Fibroblast of villous mesenchyme (primary cell): ENCODE results near the gene ZNF148. TPM values are rescaled to one million over a fixed set of nuclear protein-coding genes. Genes with fewer than 3 reads are reported as not detected.
"Not testable (repeated sequence)": the region's sequence is repeated elsewhere in the genome, so short reads cannot be mapped to it uniquely, and the experiment has no call there.

ENCODE experiments used
- DNase-seq: peaks from one replicate; pipeline ENCODE4 v3.0.0-alpha.2; 2010; ENCODE audit warnings: low read depth
- H3K4me3 ChIP-seq: 2 replicates; pipeline ENCODE4 v1.5.1; 2011; ENCODE audit warnings: low read depth, mild to moderate bottlenecking, low read length
- total RNA-seq: library from RNA; depleted of rRNA; stranded (reverse); fragments of >200 nt; gene quantifications from 2 replicates; pipeline ENCODE4 v1.2.3, GENCODE V29; 2012
- TF ChIP-seq, protein P1 (sequence below): IDR thresholded peaks from 2 replicates; pipeline ENCODE4 v1.5.1; 2012; ENCODE audit warnings: low read depth, mild to moderate bottlenecking, low read length; ENCODE audit not compliant: insufficient read depth

The ZNF148 gene
- total RNA-seq, 1 donor: 42.7 TPM

DNA sequence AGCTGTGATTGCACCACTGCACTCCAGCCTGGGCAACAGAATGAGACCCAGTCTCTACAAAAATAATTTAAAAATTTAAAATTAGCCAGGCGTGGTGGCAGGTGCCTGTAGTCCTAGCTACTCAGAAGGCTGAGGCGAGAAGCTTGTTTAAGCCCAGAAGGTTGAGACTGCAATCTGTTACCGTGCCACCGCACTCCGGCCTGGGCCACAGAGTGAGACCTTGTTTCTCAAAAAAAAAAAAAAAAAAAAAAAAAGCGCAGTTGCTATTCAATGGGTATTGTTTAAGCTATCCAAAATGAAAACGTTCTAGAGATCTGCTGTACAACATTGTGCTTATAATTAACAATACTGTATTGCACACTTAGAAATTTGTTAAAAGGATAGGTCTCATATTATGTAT is 24.0 kb downstream of the ZNF148 start:
- DNase-seq: no peak
- TF ChIP-seq, protein P1, sequence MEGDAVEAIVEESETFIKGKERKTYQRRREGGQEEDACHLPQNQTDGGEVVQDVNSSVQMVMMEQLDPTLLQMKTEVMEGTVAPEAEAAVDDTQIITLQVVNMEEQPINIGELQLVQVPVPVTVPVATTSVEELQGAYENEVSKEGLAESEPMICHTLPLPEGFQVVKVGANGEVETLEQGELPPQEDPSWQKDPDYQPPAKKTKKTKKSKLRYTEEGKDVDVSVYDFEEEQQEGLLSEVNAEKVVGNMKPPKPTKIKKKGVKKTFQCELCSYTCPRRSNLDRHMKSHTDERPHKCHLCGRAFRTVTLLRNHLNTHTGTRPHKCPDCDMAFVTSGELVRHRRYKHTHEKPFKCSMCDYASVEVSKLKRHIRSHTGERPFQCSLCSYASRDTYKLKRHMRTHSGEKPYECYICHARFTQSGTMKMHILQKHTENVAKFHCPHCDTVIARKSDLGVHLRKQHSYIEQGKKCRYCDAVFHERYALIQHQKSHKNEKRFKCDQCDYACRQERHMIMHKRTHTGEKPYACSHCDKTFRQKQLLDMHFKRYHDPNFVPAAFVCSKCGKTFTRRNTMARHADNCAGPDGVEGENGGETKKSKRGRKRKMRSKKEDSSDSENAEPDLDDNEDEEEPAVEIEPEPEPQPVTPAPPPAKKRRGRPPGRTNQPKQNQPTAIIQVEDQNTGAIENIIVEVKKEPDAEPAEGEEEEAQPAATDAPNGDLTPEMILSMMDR: no peak
- no peak overlapping the region for H3K4me3 ChIP-seq

DNA sequence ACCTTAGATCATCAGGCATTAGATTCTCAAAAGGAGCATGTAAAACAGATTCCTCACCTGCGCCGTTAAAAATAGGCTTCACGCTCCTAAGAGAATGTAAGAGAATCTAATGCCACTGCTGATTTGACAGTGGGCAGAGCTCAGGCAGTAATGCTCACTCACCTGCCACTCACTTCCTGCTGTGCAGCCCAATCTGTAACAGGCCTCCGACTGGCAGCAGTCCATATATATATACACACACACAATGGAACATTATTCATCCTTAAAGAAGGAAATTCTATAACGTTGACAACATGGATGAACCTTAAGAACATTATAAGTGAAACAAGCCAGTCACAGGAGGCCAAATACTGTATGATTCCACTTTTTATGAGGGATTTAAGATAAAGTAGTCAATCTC is 24.5 kb downstream of the ZNF148 start:
- TF ChIP-seq, protein P1: no peak
- no peak for DNase-seq
- no peak overlapping the region for H3K4me3 ChIP-seq

GRCh38 chr3:125349556-125350165 is 25.5 kb downstream of the ZNF148 start:
- TF ChIP-seq, protein P1: no peak
- H3K4me3 ChIP-seq: no peak overlapping the region
- no peak for DNase-seq

DNA sequence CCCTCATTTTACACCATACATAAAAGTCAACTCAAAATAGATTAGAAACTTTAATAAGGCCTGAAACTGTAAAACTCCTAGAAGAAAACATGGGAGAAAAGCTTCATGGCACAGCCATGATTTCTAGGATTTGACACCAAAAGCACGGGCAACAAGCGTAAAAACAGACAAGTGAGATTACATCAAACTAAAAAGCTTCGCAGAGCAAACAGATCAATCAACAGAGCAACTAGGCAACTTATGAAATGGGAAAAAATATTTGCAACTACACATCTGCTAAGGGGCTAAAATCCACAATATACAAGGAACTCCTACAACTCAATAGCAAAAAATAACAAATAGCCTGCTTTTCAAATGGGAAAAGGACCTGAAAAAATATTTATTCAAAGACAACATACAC is 26.1 kb downstream of the ZNF148 start:
- DNase-seq: no peak
- TF ChIP-seq, protein P1: no peak
- no peak overlapping the region for H3K4me3 ChIP-seq

DNA sequence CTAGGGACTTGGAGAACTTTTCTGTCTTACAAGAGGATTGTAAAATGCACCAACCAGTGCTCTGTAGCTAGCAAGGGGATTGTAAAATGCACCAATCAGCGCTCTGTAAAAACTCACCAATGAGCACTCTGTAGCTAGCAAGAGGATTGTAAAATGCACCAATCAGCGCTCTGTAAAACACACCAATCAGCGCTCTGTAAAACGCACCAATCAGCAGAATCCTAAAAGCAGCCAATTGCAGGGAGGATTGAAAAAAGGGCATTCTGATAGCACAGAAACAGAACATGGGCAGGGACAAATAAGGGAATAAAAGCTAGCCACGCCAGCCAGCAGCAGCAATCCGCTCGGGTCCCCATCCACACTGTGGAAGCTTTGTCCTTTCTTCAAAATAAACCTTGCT is 31.8 kb downstream of the ZNF148 start:
- DNase-seq: not testable (repeated sequence)

DNA sequence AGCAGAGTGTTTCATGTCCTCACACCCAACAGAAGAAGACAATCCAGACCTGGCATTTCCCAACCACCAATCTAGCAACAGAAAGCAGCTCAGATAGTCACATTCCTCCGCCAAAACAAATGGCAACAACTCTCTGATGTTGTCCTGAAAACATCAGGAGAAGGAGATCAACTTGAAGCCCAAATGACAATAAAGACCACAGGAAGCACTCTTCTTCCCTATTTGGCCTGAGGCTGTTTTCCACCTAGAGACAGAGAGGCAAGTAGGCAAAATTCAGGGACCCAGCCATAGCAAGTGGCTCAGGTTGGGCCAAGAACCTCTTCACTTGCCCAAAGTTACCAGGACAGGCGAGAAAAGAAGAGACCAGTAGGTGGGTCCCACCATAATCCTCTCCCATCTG is 35.0 kb downstream of the ZNF148 start:
- DNase-seq: no peak
- TF ChIP-seq, protein P1: no peak
- no peak overlapping the region for H3K4me3 ChIP-seq

More for the DNA sequence above, 31.8 kb downstream of the ZNF148 start:
- not testable (repeated sequence) for H3K4me3 ChIP-seq

- DNase-seq: no peak
- no peak overlapping the region for H3K4me3 ChIP-seq
- TF ChIP-seq, protein P1: no peak
These were observed 37.6 kb downstream of the ZNF148 start for GRCh38 chr3:125337506-125337905.
